K562 (cell line): ENCODE results near the gene SFI1. TPM values are rescaled to one million over a fixed set of nuclear protein-coding genes. Genes with fewer than 3 reads are reported as not detected.

Experiments used
- C11orf30 ChIP-seq: fragments of 450-650 bp; IDR thresholded peaks from 2 replicates; pipeline ENCODE4 v1.6.1; 2016; ENCODE audit warnings: low read depth, mild to moderate bottlenecking
- DPF2 ChIP-seq: fragments of 450-650 bp; IDR thresholded peaks from 2 replicates; pipeline ENCODE4 v1.6.1; 2016
- FUS ChIP-seq: fragments of 200-400 bp; formaldehyde crosslinking; optimal IDR thresholded peaks from 2 replicates; pipeline ENCODE3; 2017; ENCODE audit warnings: low read depth, low read length
- MECOM ChIP-seq: fragments of 250-450 bp; sonication (Bioruptor Pico); IDR thresholded peaks from 2 replicates; pipeline ENCODE4 v1.8.0; 2022; ENCODE audit warnings: inconsistent platforms
- MYNN ChIP-seq, 2 experiments: sonication (generic); formaldehyde crosslinking in 1 of 2; IDR thresholded peaks; 2 replicates each; pipeline versions ENCODE4 v1.5.0 to v1.6.1; 2016 to 2020; ENCODE audit warnings: antibody characterized with exemption in 1 of 2, missing genetic modification reagents in 1 of 2
- NFIX ChIP-seq: fragments of 250-450 bp; sonication (Bioruptor Pico); IDR thresholded peaks from 2 replicates; pipeline ENCODE4 v1.4.0; 2020; ENCODE audit warnings: low read depth, mild to moderate bottlenecking, moderate library complexity
- NR2C2 ChIP-seq, 2 experiments: fragments of 200-800 bp in 1 of 2; sonication (Bioruptor generic) in 1 of 2; sonication (generic) in 1 of 2; formaldehyde crosslinking in 1 of 2; IDR thresholded peaks; 2 replicates each; pipeline versions ENCODE4 v1.6.1 to v1.8.0; 2016 to 2022; ENCODE audit warnings: mild to moderate bottlenecking in 1 of 2, missing compliant biosample characterization in 1 of 2, missing genetic modification characterization in 1 of 2, missing genetic modification reagents in 1 of 2
- SNRNP70 ChIP-seq: fragments of 200-400 bp; formaldehyde crosslinking; optimal IDR thresholded peaks from 2 replicates; pipeline ENCODE3; 2017; ENCODE audit warnings: low read depth, low read length
- TAL1 ChIP-seq: fragments of 450-650 bp; IDR thresholded peaks from 2 replicates; pipeline ENCODE4 v1.6.1; 2016; ENCODE audit warnings: mild to moderate bottlenecking
- XRCC3 ChIP-seq: fragments of 450-650 bp; IDR thresholded peaks from 2 replicates; pipeline ENCODE4 v1.6.1; 2017; ENCODE audit warnings: mild to moderate bottlenecking, moderate library complexity
- ZBTB7A ChIP-seq: IDR thresholded peaks from 2 replicates; pipeline ENCODE4 v1.6.1; 2011; ENCODE audit warnings: low read depth, mild to moderate bottlenecking, low read length, moderate library complexity, borderline replicate concordance; ENCODE audit not compliant: control insufficient read depth
- ZNF695 ChIP-seq: fragments of 450-650 bp; formaldehyde crosslinking; IDR thresholded peaks from 2 replicates; pipeline ENCODE4 v1.4.0; 2020; ENCODE audit warnings: mild to moderate bottlenecking, moderate library complexity
- ZNF830 ChIP-seq: fragments of 250-450 bp; sonication (Bioruptor Pico); IDR thresholded peaks from 2 replicates; pipeline ENCODE4 v1.5.0; 2021; ENCODE audit warnings: mild to moderate bottlenecking
- polyA plus RNA-seq, 8 experiments: library from polyadenylated mRNA; depleted of rRNA in 4 of 8; stranded (reverse) in 5 of 8; unstranded in 3 of 8; fragments of >200 nt; fragmentation: Nextera tagmentation in 2 of 8; fragmentation: Illumina TruSeq in 1 of 8; extraction: Ambion mirVana in 2 of 8; extraction: Trizol in 1 of 8; gene quantifications; 2 replicates each; pipeline versions ENCODE4 v1.2.1 to v1.2.3, GENCODE V29; 2011 to 2014; ENCODE audit warnings: inconsistent platforms in 1 of 8, missing spikeins in 1 of 8
- total RNA-seq, 7 experiments: library from RNA; depleted of rRNA in 6 of 7; stranded (reverse); fragments of >200 nt in 6 of 7; fragmentation: Illumina TruSeq in 2 of 7; extraction: Trizol in 2 of 7; gene quantifications; 2 replicates each; pipeline versions ENCODE4 v1.2.1 to v1.2.3, GENCODE V29; 2011 to 2021; ENCODE audit warnings: low replicate concordance in 1 of 7
- TF ChIP-seq, protein P1 (sequence below): fragments of 250-450 bp; sonication (Bioruptor Pico); IDR thresholded peaks from 2 replicates; pipeline ENCODE4 v1.4.0; 2020
- TF ChIP-seq, protein P2 (sequence below): sonication (generic); formaldehyde crosslinking; IDR thresholded peaks from 2 replicates; pipeline ENCODE4 v1.8.0; 2023; ENCODE audit warnings: mild to moderate bottlenecking, missing genetic modification reagents
- TF ChIP-seq, protein P3 (sequence below), 2 experiments: fragments of 450-650 bp; conservative IDR thresholded peaks; 2 replicates each; pipeline ENCODE4 v1.6.1; 2017; ENCODE audit warnings: mild to moderate bottlenecking in 2 of 2, moderate library complexity in 2 of 2
- TF ChIP-seq, protein P4 (sequence below): IDR thresholded peaks from 2 replicates; pipeline ENCODE4 v1.6.1; 2011; ENCODE audit not compliant: insufficient read length; ENCODE audit errors: extremely low read depth

The SFI1 gene
- total and polyA plus RNA-seq, 9 of the 15 experiments (the other 6 are each of a cell fraction or from before 2014, with no cell fraction given) = 3.0 to 25.6 (median 14.1) TPM

DNA sequence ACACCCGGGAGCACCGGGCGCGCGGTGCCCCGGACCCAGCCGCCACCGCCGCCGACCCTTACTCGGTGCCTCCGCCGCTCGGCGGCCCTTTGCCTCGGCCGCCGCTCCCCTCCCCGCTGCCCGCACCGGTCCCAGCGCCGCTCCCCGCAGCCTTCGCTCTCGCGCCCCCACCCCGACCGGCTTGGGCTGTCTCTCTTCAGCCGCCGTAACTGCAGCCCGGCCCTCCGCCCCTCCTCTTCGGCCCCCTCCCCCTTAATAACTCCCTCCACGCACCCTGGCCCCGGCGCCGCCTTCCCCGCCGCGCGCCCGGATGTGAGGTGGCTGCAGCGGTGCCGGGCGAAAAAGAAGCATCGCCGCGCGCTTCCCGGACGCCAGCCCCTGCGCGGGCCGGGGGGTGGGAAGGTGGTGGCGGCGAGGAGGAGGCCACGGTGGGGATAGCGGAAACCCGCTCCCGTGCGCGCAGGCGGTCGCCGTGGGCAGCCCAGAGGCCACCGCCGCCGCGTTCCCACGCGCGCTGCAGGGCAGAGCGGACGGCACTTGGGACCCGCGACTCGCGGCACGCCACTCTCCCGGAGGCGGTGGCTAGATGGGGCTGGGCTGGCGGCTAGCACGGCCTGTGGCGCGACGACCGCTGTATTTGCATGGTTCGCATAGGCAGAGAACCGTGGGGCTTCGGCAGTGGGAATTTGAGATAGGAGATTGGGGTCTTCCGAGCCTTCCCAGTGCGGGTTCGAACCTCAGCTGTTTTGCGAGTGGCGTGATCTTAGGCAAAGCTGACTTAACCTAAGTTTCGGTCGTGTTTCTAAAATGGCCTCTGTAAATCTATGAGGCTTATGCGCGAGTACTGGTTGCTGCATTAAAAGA lies 6.5 kb upstream of the SFI1 start, which contains the start of gene EIF4ENIF1 (continued):
- peak; percentile 45; the same call in 1 of the 2 replicates for TF ChIP-seq ZBTB7A
- TF ChIP-seq MYNN (IDR thresholded peaks at IDR 0.05) = no peak
- TF ChIP-seq MYNN (CRISPR knock-in tag; IDR thresholded peaks at IDR 0.05) = no peak
- no peak for TF ChIP-seq MECOM (CRISPR knock-in tag)
- no peak for TF ChIP-seq SNRNP70
- no peak for TF ChIP-seq FUS
- TF ChIP-seq, protein P1, sequence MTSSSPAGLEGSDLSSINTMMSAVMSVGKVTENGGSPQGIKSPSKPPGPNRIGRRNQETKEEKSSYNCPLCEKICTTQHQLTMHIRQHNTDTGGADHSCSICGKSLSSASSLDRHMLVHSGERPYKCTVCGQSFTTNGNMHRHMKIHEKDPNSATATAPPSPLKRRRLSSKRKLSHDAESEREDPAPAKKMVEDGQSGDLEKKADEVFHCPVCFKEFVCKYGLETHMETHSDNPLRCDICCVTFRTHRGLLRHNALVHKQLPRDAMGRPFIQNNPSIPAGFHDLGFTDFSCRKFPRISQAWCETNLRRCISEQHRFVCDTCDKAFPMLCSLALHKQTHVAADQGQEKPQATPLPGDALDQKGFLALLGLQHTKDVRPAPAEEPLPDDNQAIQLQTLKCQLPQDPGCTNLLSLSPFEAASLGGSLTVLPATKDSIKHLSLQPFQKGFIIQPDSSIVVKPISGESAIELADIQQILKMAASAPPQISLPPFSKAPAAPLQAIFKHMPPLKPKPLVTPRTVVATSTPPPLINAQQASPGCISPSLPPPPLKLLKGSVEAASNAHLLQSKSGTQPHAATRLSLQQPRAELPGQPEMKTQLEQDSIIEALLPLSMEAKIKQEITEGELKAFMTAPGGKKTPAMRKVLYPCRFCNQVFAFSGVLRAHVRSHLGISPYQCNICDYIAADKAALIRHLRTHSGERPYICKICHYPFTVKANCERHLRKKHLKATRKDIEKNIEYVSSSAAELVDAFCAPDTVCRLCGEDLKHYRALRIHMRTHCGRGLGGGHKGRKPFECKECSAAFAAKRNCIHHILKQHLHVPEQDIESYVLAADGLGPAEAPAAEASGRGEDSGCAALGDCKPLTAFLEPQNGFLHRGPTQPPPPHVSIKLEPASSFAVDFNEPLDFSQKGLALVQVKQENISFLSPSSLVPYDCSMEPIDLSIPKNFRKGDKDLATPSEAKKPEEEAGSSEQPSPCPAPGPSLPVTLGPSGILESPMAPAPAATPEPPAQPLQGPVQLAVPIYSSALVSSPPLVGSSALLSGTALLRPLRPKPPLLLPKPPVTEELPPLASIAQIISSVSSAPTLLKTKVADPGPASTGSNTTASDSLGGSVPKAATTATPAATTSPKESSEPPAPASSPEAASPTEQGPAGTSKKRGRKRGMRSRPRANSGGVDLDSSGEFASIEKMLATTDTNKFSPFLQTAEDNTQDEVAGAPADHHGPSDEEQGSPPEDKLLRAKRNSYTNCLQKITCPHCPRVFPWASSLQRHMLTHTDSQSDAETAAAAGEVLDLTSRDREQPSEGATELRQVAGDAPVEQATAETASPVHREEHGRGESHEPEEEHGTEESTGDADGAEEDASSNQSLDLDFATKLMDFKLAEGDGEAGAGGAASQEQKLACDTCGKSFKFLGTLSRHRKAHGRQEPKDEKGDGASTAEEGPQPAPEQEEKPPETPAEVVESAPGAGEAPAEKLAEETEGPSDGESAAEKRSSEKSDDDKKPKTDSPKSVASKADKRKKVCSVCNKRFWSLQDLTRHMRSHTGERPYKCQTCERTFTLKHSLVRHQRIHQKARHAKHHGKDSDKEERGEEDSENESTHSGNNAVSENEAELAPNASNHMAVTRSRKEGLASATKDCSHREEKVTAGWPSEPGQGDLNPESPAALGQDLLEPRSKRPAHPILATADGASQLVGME (CRISPR knock-in tag) = no peak
- TF ChIP-seq, protein P2, sequence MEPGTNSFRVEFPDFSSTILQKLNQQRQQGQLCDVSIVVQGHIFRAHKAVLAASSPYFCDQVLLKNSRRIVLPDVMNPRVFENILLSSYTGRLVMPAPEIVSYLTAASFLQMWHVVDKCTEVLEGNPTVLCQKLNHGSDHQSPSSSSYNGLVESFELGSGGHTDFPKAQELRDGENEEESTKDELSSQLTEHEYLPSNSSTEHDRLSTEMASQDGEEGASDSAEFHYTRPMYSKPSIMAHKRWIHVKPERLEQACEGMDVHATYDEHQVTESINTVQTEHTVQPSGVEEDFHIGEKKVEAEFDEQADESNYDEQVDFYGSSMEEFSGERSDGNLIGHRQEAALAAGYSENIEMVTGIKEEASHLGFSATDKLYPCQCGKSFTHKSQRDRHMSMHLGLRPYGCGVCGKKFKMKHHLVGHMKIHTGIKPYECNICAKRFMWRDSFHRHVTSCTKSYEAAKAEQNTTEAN (CRISPR knock-in tag) = 0 out of 2 replicates have a peak, but pooled peaks have one; percentile 29
- no peak; the same call in 1 of the 2 replicates for TF ChIP-seq C11orf30
- TF ChIP-seq ZNF830 = no peak
- TF ChIP-seq NFIX (CRISPR knock-in tag) = no peak
- TF ChIP-seq TAL1 = no peak
- TF ChIP-seq XRCC3 = no peak
- no peak for TF ChIP-seq ZNF695 (CRISPR knock-in tag)
- 0 out of 2 replicates have a peak, but pooled peaks have one; percentile 12 for TF ChIP-seq NR2C2 (CRISPR knock-in tag; IDR thresholded peaks at IDR 0.05)
- peak; percentile 73 for TF ChIP-seq NR2C2 (tag; IDR thresholded peaks at IDR 0.05)
- TF ChIP-seq, protein P3, sequence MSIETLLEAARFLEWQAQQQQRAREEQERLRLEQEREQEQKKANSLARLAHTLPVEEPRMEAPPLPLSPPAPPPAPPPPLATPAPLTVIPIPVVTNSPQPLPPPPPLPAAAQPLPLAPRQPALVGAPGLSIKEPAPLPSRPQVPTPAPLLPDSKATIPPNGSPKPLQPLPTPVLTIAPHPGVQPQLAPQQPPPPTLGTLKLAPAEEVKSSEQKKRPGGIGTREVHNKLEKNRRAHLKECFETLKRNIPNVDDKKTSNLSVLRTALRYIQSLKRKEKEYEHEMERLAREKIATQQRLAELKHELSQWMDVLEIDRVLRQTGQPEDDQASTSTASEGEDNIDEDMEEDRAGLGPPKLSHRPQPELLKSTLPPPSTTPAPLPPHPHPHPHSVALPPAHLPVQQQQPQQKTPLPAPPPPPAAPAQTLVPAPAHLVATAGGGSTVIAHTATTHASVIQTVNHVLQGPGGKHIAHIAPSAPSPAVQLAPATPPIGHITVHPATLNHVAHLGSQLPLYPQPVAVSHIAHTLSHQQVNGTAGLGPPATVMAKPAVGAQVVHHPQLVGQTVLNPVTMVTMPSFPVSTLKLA (conservative IDR thresholded peaks at IDR 0.05) = peak; percentile 52 to 78; a peak in 3 of 4 replicates
- no peak for TF ChIP-seq DPF2
- TF ChIP-seq, protein P4, sequence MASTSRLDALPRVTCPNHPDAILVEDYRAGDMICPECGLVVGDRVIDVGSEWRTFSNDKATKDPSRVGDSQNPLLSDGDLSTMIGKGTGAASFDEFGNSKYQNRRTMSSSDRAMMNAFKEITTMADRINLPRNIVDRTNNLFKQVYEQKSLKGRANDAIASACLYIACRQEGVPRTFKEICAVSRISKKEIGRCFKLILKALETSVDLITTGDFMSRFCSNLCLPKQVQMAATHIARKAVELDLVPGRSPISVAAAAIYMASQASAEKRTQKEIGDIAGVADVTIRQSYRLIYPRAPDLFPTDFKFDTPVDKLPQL = no peak
